ENCODE measurements around the gene SHF. TPM values are rescaled to one million over a fixed set of nuclear protein-coding genes. Genes with fewer than 3 reads are reported as not detected.
"Not testable (repeated sequence)": the region's sequence is repeated elsewhere in the genome, so short reads cannot be mapped to it uniquely, and the experiment has no call there.

The SHF gene
- total RNA-seq, 2 experiments from 2014 or later: 2.2 to 4.5 TPM

DNA sequence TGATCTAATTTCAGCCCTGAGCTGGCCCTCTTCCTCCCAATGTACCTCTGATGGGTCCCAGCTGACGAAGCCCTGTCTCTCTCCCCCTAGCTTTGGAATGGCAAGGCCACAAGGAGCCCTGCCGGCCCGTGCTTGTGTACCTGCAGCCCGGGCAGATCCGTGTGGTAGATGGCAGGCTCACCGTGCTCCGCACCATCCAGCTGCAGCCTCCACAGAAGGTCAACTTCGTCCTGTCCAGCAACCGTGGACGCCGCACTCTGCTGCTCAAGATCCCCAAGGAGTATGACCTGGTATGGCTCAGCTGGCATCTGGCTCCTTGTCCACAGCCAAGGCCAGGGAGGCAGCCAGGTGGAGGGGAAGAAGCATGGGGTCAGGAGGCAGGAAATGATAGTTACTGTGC lies 43.8 kb downstream of the SHF start:
- no peak overlapping the region for H3K27ac Mint-ChIP-seq
- no peak for ATAC-seq
- no peak overlapping the region for H3K4me3 Mint-ChIP-seq
- no peaks in the 10 kb centered on the region for H3K36me3 Mint-ChIP-seq
- no peaks in the 10 kb centered on the region for H3K27me3 Mint-ChIP-seq
- H3K9me3 Mint-ChIP-seq (ENCODE audit: low read depth): no peaks in the 10 kb centered on the region
- no peaks in the 10 kb centered on the region for H3K4me1 Mint-ChIP-seq
- CTCF ChIA-PET: no interaction called here
- DNase-seq: no peak

DNA sequence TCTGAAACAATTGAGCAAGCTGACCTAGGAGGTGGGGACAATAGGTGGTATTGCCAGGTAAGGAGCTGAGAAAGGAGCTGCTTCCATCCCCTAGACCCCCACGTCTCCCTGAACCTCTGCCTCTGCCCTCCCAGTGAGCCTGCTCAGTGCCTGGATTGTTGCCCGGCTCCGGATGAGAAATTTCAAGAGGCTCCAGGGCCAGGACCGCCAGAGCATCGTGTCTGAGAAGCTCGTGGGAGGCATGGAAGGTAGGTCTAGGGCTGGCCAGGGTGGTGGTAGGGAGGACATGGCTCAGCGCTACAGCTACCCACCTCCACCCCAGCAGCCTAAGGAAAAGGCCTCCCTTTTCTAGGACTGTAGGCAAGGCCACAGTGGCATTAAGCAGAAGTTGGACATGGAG lies 44.7 kb downstream of the SHF start:
- H3K4me3 Mint-ChIP-seq: no peak overlapping the region
- H3K9me3 Mint-ChIP-seq (ENCODE audit: low read depth): no peaks in the 10 kb centered on the region
- no peak for ATAC-seq
- H3K36me3 Mint-ChIP-seq: no peaks in the 10 kb centered on the region
- H3K27me3 Mint-ChIP-seq: no peaks in the 10 kb centered on the region
- no peak overlapping the region for H3K27ac Mint-ChIP-seq
- H3K4me1 Mint-ChIP-seq: no peaks in the 10 kb centered on the region
- CTCF ChIA-PET: interaction anchor here (0.7 to 1.4 kb wide), 2 partner anchors 16 to 25 kb away, joined by 3 to 4 read pairs; no protein-coding TSS in a partner anchor
- DNase-seq: no peak

DNA sequence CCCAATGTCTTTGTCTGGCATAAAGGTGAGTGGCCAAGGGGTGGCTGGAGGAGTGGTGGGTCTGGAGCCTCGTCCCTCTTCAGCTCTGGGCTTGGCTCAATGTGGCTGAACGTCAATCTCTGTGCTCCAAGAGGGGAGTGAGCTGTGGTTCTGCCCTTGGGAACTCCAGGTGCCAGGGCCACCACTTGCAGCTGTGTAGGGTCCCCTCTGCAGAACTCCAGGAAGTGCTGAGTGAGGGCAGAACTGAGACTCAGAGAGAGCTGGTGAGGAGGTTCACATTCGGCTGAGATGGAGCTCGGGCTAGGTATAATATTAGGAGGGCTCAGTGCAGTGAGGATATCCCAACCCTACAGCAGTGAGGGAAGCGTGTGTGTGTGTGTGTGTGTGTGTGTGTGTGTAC lies 46.4 kb downstream of the SHF start:
- ATAC-seq: no peak
- H3K27me3 Mint-ChIP-seq: peaks cover 5% of the 10 kb centered on the region
- H3K36me3 Mint-ChIP-seq: no peaks in the 10 kb centered on the region
- CTCF ChIA-PET: interaction anchor here (0.9 to 1.8 kb wide), 2 partner anchors 22 to 26 kb away, joined by 3 to 4 read pairs; no protein-coding TSS in a partner anchor
- H3K9me3 Mint-ChIP-seq (ENCODE audit: low read depth): no peaks in the 10 kb centered on the region
- H3K27ac Mint-ChIP-seq: no peak overlapping the region
- no peak overlapping the region for H3K4me3 Mint-ChIP-seq
- no peak for DNase-seq
- H3K4me1 Mint-ChIP-seq: peaks cover 2% of the 10 kb centered on the region

DNA sequence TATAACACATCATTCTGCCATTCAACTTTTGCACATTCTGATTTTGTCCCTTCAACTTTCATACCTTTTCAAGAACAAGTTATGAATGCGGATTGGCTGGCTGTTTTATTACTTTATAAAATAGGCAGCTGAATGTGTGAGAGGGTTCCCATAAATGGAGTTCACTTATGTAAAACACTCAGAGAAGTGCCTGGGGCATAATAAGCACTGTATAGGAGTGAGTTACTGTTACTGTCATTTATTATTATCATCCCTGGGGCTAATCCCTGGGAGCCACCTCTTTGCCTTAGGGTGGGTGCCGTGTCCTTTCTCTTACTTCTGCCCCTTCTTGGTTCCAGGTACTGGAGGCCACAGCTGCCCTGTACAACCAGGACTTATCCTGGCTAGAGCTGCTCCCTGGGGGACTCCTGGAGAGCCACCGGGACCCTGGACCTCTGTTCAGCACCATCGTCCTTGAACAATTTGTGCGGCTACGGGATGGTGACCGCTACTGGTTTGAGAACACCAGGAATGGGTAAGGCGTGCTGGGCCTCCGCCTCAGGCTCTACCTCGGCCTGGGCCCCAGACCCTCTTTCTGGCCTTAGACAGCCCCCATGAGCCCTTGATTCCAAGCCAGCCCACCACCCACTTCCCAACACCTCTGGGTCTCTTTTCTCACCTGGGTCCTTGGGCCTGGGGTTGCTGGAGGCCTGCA lies 47.1 kb downstream of the SHF start:
- no peak overlapping the region for H3K4me3 Mint-ChIP-seq
- CTCF ChIA-PET: interaction anchor here (1.0 to 1.8 kb wide), 2 partner anchors 22 kb away, joined by 3 to 4 read pairs; no protein-coding TSS in a partner anchor
- peaks cover 3% of the 10 kb centered on the region for H3K4me1 Mint-ChIP-seq
- no peaks in the 10 kb centered on the region for H3K36me3 Mint-ChIP-seq
- peaks cover 10% of the 10 kb centered on the region for H3K27me3 Mint-ChIP-seq
- H3K27ac Mint-ChIP-seq: no peak overlapping the region
- DNase-seq (no peak), ATAC-seq (no peak)
- no peaks in the 10 kb centered on the region for H3K9me3 Mint-ChIP-seq (ENCODE audit: low read depth)

DNA sequence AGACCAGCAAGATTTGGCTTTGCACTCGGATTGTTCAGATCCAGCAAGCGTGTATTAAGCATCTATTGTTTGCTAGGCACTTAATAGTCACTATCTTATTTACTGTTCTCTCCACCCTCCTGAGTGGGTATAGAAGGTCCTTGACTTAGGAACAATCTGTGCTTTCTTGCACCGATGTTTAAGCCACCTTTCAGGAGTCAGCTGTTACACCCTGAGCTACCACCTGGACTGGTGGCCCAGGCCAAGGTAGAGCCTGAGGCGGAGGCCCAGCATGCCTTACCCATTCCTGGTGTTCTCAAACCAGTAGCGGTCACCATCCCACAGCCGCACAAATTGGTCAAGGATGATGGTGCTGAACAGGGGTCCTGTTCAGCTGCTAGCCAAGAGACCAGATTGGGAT lies 48.0 kb downstream of the SHF start:
- Mint-ChIP-seq H3K27me3 (peaks cover 13% of the 10 kb centered on the region), H3K4me1 (peaks cover 5% of the 10 kb centered on the region), H3K27ac (no peak overlapping the region), H3K9me3 (ENCODE audit: low read depth) (no peaks in the 10 kb centered on the region), H3K4me3 (no peak overlapping the region), H3K36me3 (no peaks in the 10 kb centered on the region)
- CTCF ChIA-PET: interaction anchor here (1.0 to 1.8 kb wide), 2 partner anchors 22 to 23 kb away, joined by 3 to 4 read pairs; no protein-coding TSS in a partner anchor
- ATAC-seq: no peak
- no peak for DNase-seq

DNA sequence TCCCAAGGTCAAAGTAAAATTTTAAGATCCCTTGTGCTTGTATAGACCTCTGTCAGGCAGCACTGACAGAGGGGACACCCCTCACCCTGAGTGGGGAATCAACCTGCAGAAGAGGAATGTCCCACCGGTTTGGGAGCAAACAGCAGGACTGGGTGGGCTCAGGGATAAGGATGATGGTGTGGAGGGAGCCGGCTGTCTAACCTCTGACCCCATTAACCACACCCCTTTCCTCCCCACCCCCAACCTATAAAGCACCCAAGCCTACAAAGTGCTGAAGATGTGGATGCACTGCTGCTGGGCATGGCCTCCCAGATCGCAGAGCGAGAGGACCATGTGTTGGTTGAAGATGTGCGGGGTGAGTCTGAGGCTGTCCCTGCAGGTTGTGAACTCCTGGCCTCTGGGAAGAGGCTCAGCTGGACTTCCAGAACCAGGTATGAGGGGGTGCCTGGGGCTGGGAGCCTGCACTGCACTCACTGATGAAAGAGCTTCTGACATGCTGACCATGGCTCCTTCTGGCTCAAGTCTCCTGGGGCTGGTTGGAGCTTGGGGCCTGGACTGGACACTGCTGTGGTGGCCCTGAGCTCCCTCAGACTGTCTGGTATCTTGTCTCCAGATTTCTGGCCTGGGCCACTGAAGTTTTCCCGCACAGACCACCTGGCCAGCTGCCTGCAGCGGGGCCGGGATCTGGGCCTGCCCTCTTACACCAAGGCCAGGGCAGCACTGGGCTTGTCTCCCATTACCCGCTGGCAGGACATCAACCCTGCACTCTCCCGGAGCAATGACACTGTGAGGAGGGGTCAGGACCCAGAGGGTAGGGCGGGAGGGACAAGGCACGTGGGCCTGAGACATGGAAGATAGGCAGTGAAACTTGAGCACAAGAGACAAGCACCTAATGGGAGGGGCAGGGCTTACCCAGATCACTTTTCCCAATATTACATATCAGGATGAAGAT lies 48.7 kb downstream of the SHF start:
- CTCF ChIA-PET: interaction anchor here (1.2 kb wide), 1 partner anchor 10 kb away, joined by 3 read pairs; no protein-coding TSS in a partner anchor
- H3K9me3 Mint-ChIP-seq (ENCODE audit: low read depth): no peaks in the 10 kb centered on the region
- no peaks in the 10 kb centered on the region for H3K36me3 Mint-ChIP-seq
- peaks cover 7% of the 10 kb centered on the region for H3K4me1 Mint-ChIP-seq
- ATAC-seq: no peak
- no peak overlapping the region for H3K4me3 Mint-ChIP-seq
- H3K27ac Mint-ChIP-seq: no peak overlapping the region
- no peak for DNase-seq
- peaks cover 20% of the 10 kb centered on the region for H3K27me3 Mint-ChIP-seq

DNA sequence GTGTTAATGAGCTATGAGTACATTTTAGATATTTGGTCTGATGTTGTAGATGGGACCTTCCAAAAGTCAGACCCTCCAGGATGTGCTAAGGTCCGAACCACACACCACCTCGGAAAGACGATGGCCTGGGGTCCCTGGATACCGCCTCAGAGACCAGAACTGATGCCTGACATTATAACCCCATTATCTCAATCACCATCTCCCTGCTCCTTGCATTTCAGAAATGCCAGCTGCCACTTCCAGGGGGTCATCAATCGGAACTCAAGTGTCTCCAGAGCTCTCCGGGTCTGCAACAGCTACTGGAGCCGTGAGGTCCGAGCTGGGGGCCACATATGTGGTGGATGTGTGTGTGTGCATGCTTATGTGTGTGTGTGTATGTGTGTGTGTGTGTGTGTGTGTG lies 50.1 kb downstream of the SHF start:
- H3K36me3 Mint-ChIP-seq: no peaks in the 10 kb centered on the region
- no peak for DNase-seq
- H3K4me1 Mint-ChIP-seq: peaks cover 7% of the 10 kb centered on the region

DNA sequence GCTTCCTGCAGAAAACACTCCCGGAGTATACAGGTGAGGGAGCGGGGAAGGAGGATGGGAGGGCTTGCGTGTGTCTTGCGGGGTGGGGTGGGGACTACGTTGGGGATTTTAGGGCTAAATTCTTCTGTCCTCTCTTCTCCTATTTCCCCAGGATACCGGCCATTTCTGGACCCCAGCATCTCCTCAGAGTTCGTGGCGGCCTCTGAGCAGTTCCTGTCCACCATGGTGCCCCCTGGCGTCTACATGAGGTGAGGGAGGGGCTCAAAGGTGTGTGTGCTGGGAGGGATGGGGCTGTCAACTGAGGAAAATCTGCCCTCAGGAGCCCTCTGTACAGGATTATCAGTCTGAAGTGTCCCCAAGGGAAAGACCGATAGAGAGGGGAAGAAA lies 51.4 kb downstream of the SHF start:
- no peak for DNase-seq
- Mint-ChIP-seq H3K9me3 (ENCODE audit: low read depth) (no peaks in the 10 kb centered on the region), H3K4me1 (peaks cover 7% of the 10 kb centered on the region), H3K27me3 (peaks cover 42% of the 10 kb centered on the region), H3K4me3 (no peak overlapping the region), H3K27ac (no peak overlapping the region), H3K36me3 (no peaks in the 10 kb centered on the region)
- CTCF ChIA-PET: interaction anchor here (0.7 to 1.0 kb wide), 2 partner anchors 13 to 18 kb away, joined by 3 to 5 read pairs; no protein-coding TSS in a partner anchor
- no peak for ATAC-seq

More for the DNA sequence above, 50.1 kb downstream of the SHF start:
- peaks cover 32% of the 10 kb centered on the region for H3K27me3 Mint-ChIP-seq
- H3K27ac Mint-ChIP-seq: no peak overlapping the region
- CTCF ChIA-PET: interaction anchor here (1.2 to 1.3 kb wide), 2 partner anchors 19 to 21 kb away, joined by 5 to 6 read pairs; no protein-coding TSS in a partner anchor
- no peak for ATAC-seq
- H3K9me3 Mint-ChIP-seq (ENCODE audit: low read depth): no peaks in the 10 kb centered on the region
- no peak overlapping the region for H3K4me3 Mint-ChIP-seq

DNA sequence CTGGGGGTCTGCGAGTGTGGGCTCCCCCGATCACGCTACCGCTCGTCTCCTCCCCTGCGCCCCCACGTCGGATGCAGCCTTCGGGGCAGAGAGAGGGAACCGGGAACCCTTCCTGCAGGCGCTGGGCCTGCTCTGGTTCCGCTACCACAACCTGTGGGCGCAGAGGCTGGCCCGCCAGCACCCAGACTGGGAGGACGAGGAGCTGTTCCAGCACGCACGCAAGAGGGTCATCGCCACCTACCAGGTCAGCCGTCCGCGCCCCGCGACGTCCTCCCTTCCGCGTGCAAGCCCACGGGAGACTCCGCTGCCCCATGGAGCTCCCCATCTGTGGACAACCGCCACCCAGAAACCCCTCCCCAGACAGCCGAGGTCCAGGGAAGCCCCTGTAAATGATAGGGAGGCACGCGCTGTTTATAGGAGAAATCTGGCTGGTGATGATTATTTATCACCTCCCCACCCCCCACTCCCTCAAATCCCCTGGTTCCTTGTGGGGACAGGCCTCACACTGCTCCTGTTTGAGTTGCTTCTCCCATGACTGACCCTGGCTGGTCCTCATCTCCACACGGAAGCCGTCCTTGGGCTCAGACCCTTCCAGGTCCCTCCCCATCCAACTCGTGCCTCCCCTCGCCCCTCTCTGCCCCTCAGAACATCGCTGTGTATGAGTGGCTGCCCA lies 51.9 kb downstream of the SHF start:
- H3K9me3 Mint-ChIP-seq (ENCODE audit: low read depth); H3K4me3 Mint-ChIP-seq; ATAC-seq; H3K4me1 Mint-ChIP-seq; H3K36me3 Mint-ChIP-seq; H3K27ac Mint-ChIP-seq; DNase-seq: not testable (repeated sequence)
- CTCF ChIA-PET: interaction anchor here (1.0 to 1.1 kb wide), 1 partner anchor 18 kb away, joined by 3 read pairs; no protein-coding TSS in a partner anchor
- peaks cover 46% of the 10 kb centered on the region for H3K27me3 Mint-ChIP-seq

DNA sequence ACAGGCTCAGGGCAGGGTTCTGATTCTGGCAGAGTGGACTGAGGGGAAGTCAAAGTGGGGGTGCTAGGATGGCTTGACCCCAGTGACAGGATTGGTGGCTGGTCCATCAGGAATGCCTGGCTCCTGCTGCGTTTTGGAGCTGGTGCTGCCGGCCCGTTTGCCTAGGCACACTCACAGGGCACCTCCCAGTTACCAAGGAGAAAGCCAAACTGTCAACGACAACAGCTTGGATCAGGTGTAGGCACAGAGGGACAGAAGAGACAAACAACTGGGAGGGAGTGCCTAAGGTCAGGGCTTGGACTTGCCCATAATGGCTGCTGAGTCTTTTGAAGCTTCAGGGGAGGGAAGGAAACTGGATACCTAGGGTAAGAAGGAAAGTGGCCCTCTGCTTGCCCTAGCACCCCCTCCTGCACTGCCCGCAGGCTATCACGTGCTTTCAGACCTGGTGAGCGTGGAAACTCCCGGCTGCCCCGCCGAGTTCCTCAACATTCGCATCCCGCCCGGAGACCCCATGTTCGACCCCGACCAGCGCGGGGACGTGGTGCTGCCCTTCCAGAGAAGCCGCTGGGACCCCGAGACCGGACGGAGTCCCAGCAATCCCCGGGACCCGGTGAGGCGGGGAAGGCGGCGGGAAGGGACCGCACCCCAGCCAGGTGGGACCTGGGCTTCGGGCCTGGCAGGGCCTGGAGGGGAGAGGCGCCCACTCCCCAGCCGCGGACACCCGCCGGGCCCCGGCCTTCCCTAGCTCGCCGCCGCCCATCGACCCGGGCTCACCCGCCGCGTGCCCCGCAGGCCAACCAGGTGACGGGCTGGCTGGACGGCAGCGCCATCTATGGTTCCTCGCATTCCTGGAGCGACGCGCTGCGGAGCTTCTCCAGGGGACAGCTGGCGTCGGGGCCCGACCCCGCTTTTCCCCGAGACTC lies 52.8 kb downstream of the SHF start:
- DNase-seq: no peak
- ATAC-seq: peak; percentile 61
- Mint-ChIP-seq H3K4me3 (peak overlapping the region; percentile 27), H3K27me3 (peaks cover 54% of the 10 kb centered on the region), H3K4me1 (peaks cover 7% of the 10 kb centered on the region), H3K9me3 (ENCODE audit: low read depth) (no peaks in the 10 kb centered on the region), H3K36me3 (no peaks in the 10 kb centered on the region), H3K27ac (no peak overlapping the region)
- CTCF ChIA-PET: interaction anchor here (0.6 to 1.1 kb wide), 3 partner anchors 8 to 70 kb away, joined by 3 read pairs; no protein-coding TSS in a partner anchor

DNA sequence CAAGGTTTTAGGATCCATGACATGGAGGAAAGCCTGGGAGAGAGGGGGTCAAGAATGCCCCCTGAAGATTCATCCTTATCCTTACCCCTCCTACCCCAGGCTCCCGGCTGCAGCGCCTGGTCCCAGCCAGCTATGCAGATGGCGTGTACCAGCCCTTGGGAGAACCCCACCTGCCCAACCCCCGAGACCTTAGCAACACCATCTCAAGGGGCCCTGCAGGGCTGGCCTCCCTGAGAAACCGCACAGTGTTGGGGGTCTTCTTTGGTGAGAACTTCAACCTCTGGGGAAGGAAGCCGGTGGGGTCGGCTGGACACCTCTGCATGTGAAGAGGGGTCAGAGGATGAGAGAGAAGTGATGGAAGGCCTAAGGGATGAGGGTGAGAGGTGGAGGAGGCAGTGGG lies 53.7 kb downstream of the SHF start:
- H3K4me1 Mint-ChIP-seq: peaks cover 7% of the 10 kb centered on the region
- no peak overlapping the region for H3K27ac Mint-ChIP-seq
- no peaks in the 10 kb centered on the region for H3K36me3 Mint-ChIP-seq
- ATAC-seq: no peak
- H3K27me3 Mint-ChIP-seq: peaks cover 59% of the 10 kb centered on the region
- CTCF ChIA-PET: interaction anchor here (1.0 to 2.1 kb wide), 3 partner anchors 10 to 71 kb away, joined by 3 to 17 read pairs (median 5); no protein-coding TSS in a partner anchor
- no peak for DNase-seq
- H3K9me3 Mint-ChIP-seq (ENCODE audit: low read depth): no peaks in the 10 kb centered on the region
- H3K4me3 Mint-ChIP-seq: no peak overlapping the region

DNA sequence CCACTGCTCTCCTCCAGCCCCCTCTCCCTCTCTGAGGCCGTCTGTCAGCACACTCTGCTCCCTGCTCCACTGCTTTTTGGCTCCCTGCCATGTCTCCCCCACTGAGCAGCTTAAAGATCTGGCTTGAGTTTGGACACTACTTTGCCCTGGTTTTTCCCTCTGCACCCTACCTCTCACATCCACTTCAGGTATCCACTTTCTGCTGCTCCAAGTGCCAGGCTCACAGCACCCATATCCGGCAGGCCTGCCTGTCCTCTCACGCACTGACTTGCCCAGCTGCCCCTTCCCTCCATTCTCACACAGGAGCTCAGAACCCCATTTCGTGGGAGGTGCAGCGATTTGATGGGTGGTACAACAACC lies 54.2 kb downstream of the SHF start:
- no peaks in the 10 kb centered on the region for H3K36me3 Mint-ChIP-seq
- CTCF ChIA-PET: interaction anchor here (1.3 to 2.1 kb wide), 2 partner anchors 9 to 15 kb away, joined by 5 to 17 read pairs; no protein-coding TSS in a partner anchor
- H3K4me3 Mint-ChIP-seq: no peak overlapping the region
- ATAC-seq (no peak), DNase-seq (no peak)
- peaks cover 7% of the 10 kb centered on the region for H3K4me1 Mint-ChIP-seq
- peaks cover 64% of the 10 kb centered on the region for H3K27me3 Mint-ChIP-seq
- H3K9me3 Mint-ChIP-seq (ENCODE audit: low read depth): no peaks in the 10 kb centered on the region
- H3K27ac Mint-ChIP-seq: no peak overlapping the region

Data from activated CD8-positive, alpha-beta memory T cell treated with anti-CD3 and anti-CD28 coated beads, Interleukin-2, amount 10 ng/mL, durations not matched to agents 7 days and 5 days (primary cell).